Neuronal stem cell (in vitro differentiated cells): ENCODE data around the gene ATP8B4.

ENCODE experiments used
- DNase-seq: peaks from one replicate; pipeline ENCODE4 v3.0.0-alpha.2; 2013; ENCODE audit warnings: low spot score
- H2AFZ ChIP-seq: one replicate; pipeline ENCODE4 v1.6.1; 2013; ENCODE audit warnings: mild to moderate bottlenecking, low read length, inconsistent platforms
- H2AK5ac ChIP-seq: 2 replicates; pipeline ENCODE4 v1.6.1; 2013; ENCODE audit warnings: low read depth, mild to moderate bottlenecking, inconsistent platforms, low read length, moderate library complexity, mixed read lengths
- H2BK120ac ChIP-seq: 2 replicates; pipeline ENCODE4 v1.6.1; 2013; ENCODE audit warnings: low read depth, mild to moderate bottlenecking, inconsistent platforms, low read length, moderate library complexity, mixed read lengths
- H2BK12ac ChIP-seq: one replicate; pipeline ENCODE4 v1.6.1; 2013; ENCODE audit warnings: low read length, inconsistent platforms
- H2BK15ac ChIP-seq: 2 replicates; pipeline ENCODE4 v1.6.1; 2013; ENCODE audit warnings: mild to moderate bottlenecking, low read length, inconsistent platforms, mixed read lengths
- H2BK5ac ChIP-seq: one replicate; pipeline ENCODE4 v1.6.1; 2013; ENCODE audit warnings: inconsistent platforms, mild to moderate bottlenecking, low read length, moderate library complexity
- H3K14ac ChIP-seq: one replicate; pipeline ENCODE4 v1.6.1; 2013; ENCODE audit warnings: low read length, inconsistent platforms
- H3K18ac ChIP-seq: 2 replicates; pipeline ENCODE4 v1.6.1; 2013; ENCODE audit warnings: low read length, inconsistent platforms
- H3K23ac ChIP-seq: 2 replicates; pipeline ENCODE4 v1.6.1; 2013; ENCODE audit warnings: low read depth, mild to moderate bottlenecking, mixed read lengths, low read length, inconsistent platforms; ENCODE audit not compliant: poor library complexity
- H3K27ac ChIP-seq: replicated peaks from 3 replicates; pipeline ENCODE4 v1.5.1; 2013; ENCODE audit warnings: low read length, inconsistent platforms
- H3K27me3 ChIP-seq, 3 experiments: 2 replicates each; pipeline ENCODE4 v1.6.1; 2013; ENCODE audit warnings: low read length in 3 of 3, mild to moderate bottlenecking in 2 of 3, inconsistent platforms in 1 of 3, low read depth in 1 of 3, mixed read lengths in 1 of 3, moderate library complexity in 1 of 3; ENCODE audit not compliant: control insufficient read depth in 3 of 3, insufficient read depth in 3 of 3
- H3K36me3 ChIP-seq, 2 donors: replicated peaks in 1 of 2; 2 replicates each; pipeline ENCODE4 v1.6.1; 2013; ENCODE audit warnings: low read length in 2 of 2; ENCODE audit not compliant: control insufficient read depth in 2 of 2, insufficient read depth in 2 of 2
- H3K4ac ChIP-seq: 2 replicates; pipeline ENCODE4 v1.6.1; 2013; ENCODE audit warnings: inconsistent platforms, mild to moderate bottlenecking, low read length, moderate library complexity
- H3K4me1 ChIP-seq, 2 donors: 1 replicate in 1 of 2; 2 replicates in 1 of 2; pipeline ENCODE4 v1.6.1; 2013; ENCODE audit warnings: low read length in 2 of 2, low read depth in 1 of 2; ENCODE audit not compliant: control insufficient read depth in 2 of 2, insufficient read depth in 1 of 2
- H3K4me2 ChIP-seq: one replicate; pipeline ENCODE4 v1.6.1; 2013; ENCODE audit warnings: mild to moderate bottlenecking, low read length, inconsistent platforms; ENCODE audit not compliant: insufficient read depth, poor library complexity, severe bottlenecking
- H3K4me3 ChIP-seq, 2 donors: 2 replicates each; pipeline ENCODE4 v1.5.1; 2013; ENCODE audit warnings: low read length in 2 of 2, mild to moderate bottlenecking in 2 of 2, inconsistent platforms in 1 of 2, moderate library complexity in 1 of 2
- H3K79me1 ChIP-seq: one replicate; pipeline ENCODE4 v1.6.1; 2013; ENCODE audit warnings: low read depth, mild to moderate bottlenecking, inconsistent platforms, low read length, moderate library complexity
- H3K9ac ChIP-seq: one replicate; pipeline ENCODE4 v1.6.1; 2013; ENCODE audit warnings: mild to moderate bottlenecking, low read depth, low read length, inconsistent platforms; ENCODE audit not compliant: poor library complexity
- H3K9me3 ChIP-seq, 2 donors: replicated peaks in 1 of 2; 2 replicates each; pipeline versions ENCODE3 to v1.6.1; 2013; ENCODE audit warnings: low read length in 2 of 2, mild to moderate bottlenecking in 2 of 2, inconsistent platforms in 1 of 2, low read depth in 1 of 2, mixed read lengths in 1 of 2, moderate library complexity in 1 of 2; ENCODE audit not compliant: control insufficient read depth in 2 of 2, insufficient read depth in 1 of 2
- H4K8ac ChIP-seq: one replicate; pipeline ENCODE4 v1.6.1; 2013; ENCODE audit warnings: low read depth, mild to moderate bottlenecking, inconsistent platforms, low read length, moderate library complexity
- H4K91ac ChIP-seq: one replicate; pipeline ENCODE4 v1.6.1; 2013; ENCODE audit warnings: low read length, low read depth, mild to moderate bottlenecking, inconsistent platforms; ENCODE audit not compliant: poor library complexity
- WGBS, 2 donors: extraction: QIAGEN DNeasy Blood & Tissue Kit; methylation state at CpG; one replicate each; pipeline ENCODE4 v1.1.7; 2013; ENCODE audit warnings: missing lambda C conversion rate in 2 of 2, mixed read lengths in 1 of 2; ENCODE audit not compliant: insufficient read length in 2 of 2, insufficient replicate concordance in 1 of 2; ENCODE audit errors: extremely low coverage in 2 of 2; 5-methylcytosine and 5-hydroxymethylcytosine counted together

ATP8B4 gene

GRCh38 chr15:49900006-49900902 is 218.8 kb downstream of the ATP8B4 start:
- Histone ChIP-seq H3K18ac (no peak overlapping the region), H3K4me3 (no peak overlapping the region), H3K9ac (no peak overlapping the region)

GRCh38 chr15:49898575-49899283 is 220.3 kb downstream of the ATP8B4 start:
- WGBS, 2 donors, result no CpG with 5 or more reads among the region's 2 CpGs

More at GRCh38 chr15:49900006-49900902, 218.8 kb downstream of the ATP8B4 start:
- Histone ChIP-seq H2AFZ (no peak overlapping the region), H3K36me3 (no peaks in the 10 kb centered on the region), H2BK15ac (no peak overlapping the region), H3K4me2 (no peak overlapping the region), H3K14ac (no peak overlapping the region), H4K8ac (no peak overlapping the region), H3K27me3 (no peaks in the 10 kb centered on the region), H2BK120ac (no peak overlapping the region), H3K23ac (no peak overlapping the region), H2AK5ac (no peak overlapping the region), H3K79me1 (no peaks in the 10 kb centered on the region), H4K91ac (no peak overlapping the region), H2BK5ac (no peak overlapping the region), H3K9me3 (no peaks in the 10 kb centered on the region), H3K4ac (no peak overlapping the region), H2BK12ac (no peak overlapping the region), H3K27ac (no peak overlapping the region), H3K4me1 (peaks cover 0 to 6% of the 10 kb centered on the region in 2 donors)
- WGBS, 2 donors, result no CpG with 5 or more reads among the region's 5 CpGs
- DNase-seq, result no peak

GRCh38 chr15:49898097-49898496 is 220.9 kb downstream of the ATP8B4 start:
- Histone ChIP-seq H2AK5ac (no peak overlapping the region), H3K27ac (no peak overlapping the region), H2BK15ac (no peak overlapping the region), H2BK12ac (no peak overlapping the region), H3K9me3 (no peaks in the 10 kb centered on the region), H3K4me1 (peaks cover 0 to 11% of the 10 kb centered on the region in 2 donors), H3K27me3 (no peaks in the 10 kb centered on the region), H3K14ac (no peak overlapping the region), H3K36me3 (no peaks in the 10 kb centered on the region), H3K4me2 (no peak overlapping the region), H2BK5ac (no peak overlapping the region), H3K18ac (no peak overlapping the region), H2BK120ac (no peak overlapping the region), H4K8ac (no peak overlapping the region), H3K4ac (no peak overlapping the region), H4K91ac (no peak overlapping the region), H2AFZ (no peak overlapping the region), H3K79me1 (no peaks in the 10 kb centered on the region), H3K23ac (no peak overlapping the region), H3K9ac (no peak overlapping the region), H3K4me3 (no peak overlapping the region)
- no peak for DNase-seq

More at GRCh38 chr15:49898575-49899283, 220.3 kb downstream of the ATP8B4 start:
- H4K8ac ChIP-seq, result no peak overlapping the region
- DNase-seq, result no peak
- no peak overlapping the region for H3K23ac ChIP-seq
- no peak overlapping the region for H3K4ac ChIP-seq
- no peak overlapping the region for H3K9ac ChIP-seq
- no peaks in the 10 kb centered on the region for H3K36me3 ChIP-seq
- no peaks in the 10 kb centered on the region for H3K79me1 ChIP-seq
- no peak overlapping the region for H3K4me2 ChIP-seq
- H2AFZ ChIP-seq, result no peak overlapping the region
- H3K14ac ChIP-seq, result no peak overlapping the region
- H3K27me3 ChIP-seq, result no peaks in the 10 kb centered on the region
- H2BK120ac ChIP-seq, result no peak overlapping the region
- no peak overlapping the region for H3K4me3 ChIP-seq
- no peak overlapping the region for H3K18ac ChIP-seq
- H2BK15ac ChIP-seq, result no peak overlapping the region
- H2BK12ac ChIP-seq, result no peak overlapping the region
- H3K4me1 ChIP-seq, result peaks cover 0 to 11% of the 10 kb centered on the region in 2 donors
- no peaks in the 10 kb centered on the region for H3K9me3 ChIP-seq
- no peak overlapping the region for H2AK5ac ChIP-seq
- no peak overlapping the region for H4K91ac ChIP-seq
- H2BK5ac ChIP-seq, result no peak overlapping the region
- no peak overlapping the region for H3K27ac ChIP-seq
